Choroid plexus epithelial cell (primary cell): ENCODE measurements around the gene MYO5B.

Experiments used
- DNase-seq: peaks from one replicate; pipeline ENCODE4 v3.0.0-alpha.2; 2010; ENCODE audit warnings: low read depth
- H3K4me3 ChIP-seq: 2 replicates; pipeline ENCODE4 v1.5.1; 2011; ENCODE audit warnings: low read depth, mild to moderate bottlenecking, control low read depth, low read length, moderate library complexity
- TF ChIP-seq, protein P1 (sequence below): conservative IDR thresholded peaks from 2 replicates; pipeline ENCODE4 v1.5.1; 2011; ENCODE audit warnings: low read depth, mild to moderate bottlenecking, control low read depth, inconsistent platforms, low read length, moderate library complexity

MYO5B gene

DNA sequence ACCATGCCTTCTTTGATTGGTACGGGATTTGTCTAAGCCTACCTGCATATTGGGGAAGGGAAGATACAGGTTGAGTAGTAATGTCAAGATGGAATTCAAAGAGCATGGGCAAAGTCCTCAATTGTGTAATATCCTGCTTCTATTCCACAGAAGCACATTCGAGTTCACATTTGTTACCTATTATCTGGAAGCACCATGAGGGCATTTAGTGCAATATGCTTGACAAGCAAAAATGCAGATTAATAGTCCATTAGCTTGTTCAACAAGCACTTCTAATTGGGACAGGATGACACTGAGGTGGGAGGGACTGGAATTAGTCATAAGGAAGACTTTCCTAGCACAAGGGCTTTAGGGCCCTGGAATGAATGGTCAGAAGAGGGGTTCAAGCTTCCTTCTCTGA lies 40.5 kb downstream of the MYO5B start:
- H3K4me3 ChIP-seq, result no peak overlapping the region
- DNase-seq, result no peak
- TF ChIP-seq, protein P1, sequence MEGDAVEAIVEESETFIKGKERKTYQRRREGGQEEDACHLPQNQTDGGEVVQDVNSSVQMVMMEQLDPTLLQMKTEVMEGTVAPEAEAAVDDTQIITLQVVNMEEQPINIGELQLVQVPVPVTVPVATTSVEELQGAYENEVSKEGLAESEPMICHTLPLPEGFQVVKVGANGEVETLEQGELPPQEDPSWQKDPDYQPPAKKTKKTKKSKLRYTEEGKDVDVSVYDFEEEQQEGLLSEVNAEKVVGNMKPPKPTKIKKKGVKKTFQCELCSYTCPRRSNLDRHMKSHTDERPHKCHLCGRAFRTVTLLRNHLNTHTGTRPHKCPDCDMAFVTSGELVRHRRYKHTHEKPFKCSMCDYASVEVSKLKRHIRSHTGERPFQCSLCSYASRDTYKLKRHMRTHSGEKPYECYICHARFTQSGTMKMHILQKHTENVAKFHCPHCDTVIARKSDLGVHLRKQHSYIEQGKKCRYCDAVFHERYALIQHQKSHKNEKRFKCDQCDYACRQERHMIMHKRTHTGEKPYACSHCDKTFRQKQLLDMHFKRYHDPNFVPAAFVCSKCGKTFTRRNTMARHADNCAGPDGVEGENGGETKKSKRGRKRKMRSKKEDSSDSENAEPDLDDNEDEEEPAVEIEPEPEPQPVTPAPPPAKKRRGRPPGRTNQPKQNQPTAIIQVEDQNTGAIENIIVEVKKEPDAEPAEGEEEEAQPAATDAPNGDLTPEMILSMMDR, result no peak

DNA sequence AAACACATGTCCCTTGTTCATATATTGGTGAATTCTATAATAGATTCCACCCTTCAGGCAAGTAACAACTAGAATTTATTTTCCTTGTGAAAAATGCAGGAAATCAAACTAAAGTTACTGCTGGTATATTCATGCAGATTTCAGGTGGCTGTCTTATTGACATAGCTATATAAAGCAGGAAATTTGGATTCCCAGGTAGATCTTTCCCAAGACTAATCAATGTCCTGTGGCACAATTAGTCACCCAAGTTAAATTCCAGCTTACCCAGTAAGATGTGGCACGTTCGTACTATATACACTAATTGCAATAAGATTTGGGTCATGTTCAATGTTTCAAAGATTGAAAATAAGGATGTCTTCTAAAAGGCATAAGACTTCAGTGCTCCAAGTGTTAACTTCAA lies 42.0 kb downstream of the MYO5B start:
- no peak for DNase-seq
- TF ChIP-seq, protein P1, result no peak
- H3K4me3 ChIP-seq, result no peak overlapping the region

DNA sequence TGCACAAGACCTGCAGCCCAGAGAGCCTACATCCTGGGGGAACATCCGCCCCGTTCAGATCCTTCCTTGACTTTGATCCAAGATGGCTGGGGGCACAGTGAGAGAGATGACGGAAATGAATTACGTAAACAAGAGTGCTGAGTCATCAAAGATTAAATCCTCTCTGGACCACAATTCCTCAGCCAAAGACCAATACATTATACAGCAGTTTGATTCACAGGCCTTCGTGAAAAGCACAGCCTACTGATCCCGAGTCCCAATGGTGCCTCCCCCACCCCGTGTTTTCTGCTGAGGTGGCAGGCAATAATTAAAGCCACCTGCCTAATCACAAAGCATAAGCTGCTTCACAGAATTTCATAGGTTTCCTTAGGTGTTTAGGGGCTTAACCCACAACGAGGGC lies 43.0 kb downstream of the MYO5B start:
- peak; percentile 32 for DNase-seq
- H3K4me3 ChIP-seq, result no peak overlapping the region
- TF ChIP-seq, protein P1, result no peak

DNA sequence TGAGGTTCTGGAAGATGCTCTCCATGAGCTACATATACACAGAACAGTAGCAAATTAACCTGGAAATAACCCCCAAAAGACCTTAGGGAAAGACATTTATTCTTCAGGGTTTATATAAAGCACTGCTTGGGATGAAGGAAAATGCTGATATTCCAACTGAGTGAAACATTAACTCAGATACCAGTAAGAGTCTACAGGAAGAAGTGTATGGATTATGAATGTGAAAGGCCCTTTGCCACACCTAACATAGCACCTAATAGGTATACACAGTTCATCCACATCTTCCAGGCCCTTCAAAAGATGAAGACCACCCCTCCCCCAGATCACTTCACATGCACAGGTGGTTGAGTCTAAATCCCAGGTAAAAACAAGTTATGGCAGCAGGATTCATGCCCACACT lies 50.4 kb downstream of the MYO5B start:
- DNase-seq, result no peak
- TF ChIP-seq, protein P1, result no peak
- H3K4me3 ChIP-seq, result no peak overlapping the region

DNA sequence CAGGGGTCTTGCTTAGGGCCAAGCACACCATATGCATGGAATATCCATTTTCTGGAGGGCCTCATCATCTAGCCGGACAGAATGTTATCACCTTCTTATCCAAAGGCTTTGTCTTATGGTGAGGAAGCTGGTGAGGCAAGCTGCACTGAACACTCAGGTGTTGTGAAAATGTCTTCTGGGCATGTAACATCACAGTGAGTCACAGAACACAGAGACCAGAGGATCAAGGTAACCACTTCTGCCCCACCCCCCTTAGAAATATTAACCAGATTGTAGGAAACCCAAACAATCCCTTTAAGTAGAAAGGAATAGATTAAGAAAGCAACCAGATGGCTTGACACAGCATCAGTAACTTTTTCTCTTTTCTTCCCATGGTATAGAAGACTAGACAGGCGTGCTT lies 51.1 kb downstream of the MYO5B start:
- no peak overlapping the region for H3K4me3 ChIP-seq
- DNase-seq, result no peak
- TF ChIP-seq, protein P1, result no peak

DNA sequence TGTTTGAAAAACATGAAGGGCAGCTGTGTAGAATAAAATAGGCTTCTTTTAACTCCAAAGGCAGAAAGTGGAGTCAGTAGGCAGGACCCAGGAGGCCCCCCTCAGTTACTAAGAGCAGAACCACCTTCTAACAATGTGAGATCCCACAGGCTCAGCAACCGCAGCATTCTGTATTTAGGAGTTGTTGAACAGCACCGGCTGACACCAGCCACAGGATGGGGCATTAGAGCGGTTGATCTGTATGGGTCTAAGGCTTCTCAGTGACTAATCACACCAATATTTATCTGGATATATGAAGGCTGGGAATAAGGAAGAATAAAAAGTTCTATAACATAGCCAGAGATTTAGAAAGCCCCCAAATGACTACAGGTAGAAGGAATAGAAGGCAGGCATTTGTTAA lies 51.7 kb downstream of the MYO5B start:
- H3K4me3 ChIP-seq, result no peak overlapping the region
- TF ChIP-seq, protein P1, result no peak
- no peak for DNase-seq

DNA sequence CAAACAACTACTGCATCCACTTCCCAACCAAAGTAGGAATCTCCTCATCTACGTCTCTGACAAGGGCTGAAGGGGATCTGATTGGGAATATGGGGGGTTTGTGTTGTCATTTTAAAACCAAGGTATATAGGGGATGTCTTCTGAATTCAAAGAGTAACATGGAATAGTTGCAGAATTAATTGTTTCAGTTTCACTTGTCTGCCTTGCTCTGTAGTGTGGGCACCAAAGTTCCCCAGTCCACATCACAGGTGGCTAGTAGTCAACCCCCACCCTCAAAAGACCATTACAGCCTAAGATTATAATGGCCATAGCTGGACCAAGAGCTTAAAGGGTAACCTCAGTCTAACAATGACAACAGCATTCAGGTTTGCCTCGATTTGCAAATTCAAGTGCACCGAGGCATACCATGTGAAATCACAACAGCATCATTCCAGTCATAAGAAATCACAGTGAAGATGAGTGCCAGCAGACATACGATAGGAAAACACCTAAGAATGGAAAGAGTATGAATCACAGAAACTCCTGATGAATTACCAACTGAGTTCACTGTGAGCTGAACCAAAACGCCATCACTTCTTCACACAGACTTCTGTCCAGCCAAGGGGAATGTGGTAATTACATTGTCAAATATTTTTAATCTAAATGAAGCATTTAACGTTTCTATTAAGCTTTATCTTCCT lies 52.4 kb downstream of the MYO5B start:
- no peak overlapping the region for H3K4me3 ChIP-seq
- TF ChIP-seq, protein P1, result no peak
- DNase-seq, result no peak
